ENCODE data around the gene PCID2. TPM values are rescaled to one million over a fixed set of nuclear protein-coding genes. Genes with fewer than 3 reads are reported as not detected.

The PCID2 gene
- total and polyA plus RNA-seq, 2 donors (not counting 1 experiment from before 2014, with no cell fraction given): 52.2 to 61.1 TPM

DNA sequence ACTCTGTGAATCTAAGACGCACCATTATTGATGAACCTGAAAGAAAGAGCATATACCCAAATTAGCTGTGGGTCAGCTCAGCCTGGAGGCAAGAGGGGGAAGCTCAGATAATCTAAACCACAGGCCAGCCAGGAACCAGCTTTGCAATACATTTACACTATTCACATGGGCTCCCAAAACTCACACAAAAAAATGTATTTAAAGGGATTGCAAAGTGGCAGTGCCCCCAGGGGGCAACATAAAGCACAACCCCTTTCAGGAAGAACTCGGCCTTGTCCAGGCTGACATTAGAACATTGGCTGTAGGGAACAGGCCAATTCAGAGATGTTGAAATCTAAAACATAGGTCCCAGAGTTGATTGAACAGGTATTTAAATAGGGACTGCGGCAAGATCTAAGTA lies 53.3 kb downstream of the PCID2 start:
- peaks cover 0 to 13% (median 0%) of the 10 kb centered on the region in 3 donors for H3K9me3 ChIP-seq (ENCODE audit: control extremely low read depth in 1 of 3, control insufficient read depth in 2 of 3, insufficient read depth in 1 of 3, low read length in 2 of 3)
- TF ChIP-seq, protein P1, sequence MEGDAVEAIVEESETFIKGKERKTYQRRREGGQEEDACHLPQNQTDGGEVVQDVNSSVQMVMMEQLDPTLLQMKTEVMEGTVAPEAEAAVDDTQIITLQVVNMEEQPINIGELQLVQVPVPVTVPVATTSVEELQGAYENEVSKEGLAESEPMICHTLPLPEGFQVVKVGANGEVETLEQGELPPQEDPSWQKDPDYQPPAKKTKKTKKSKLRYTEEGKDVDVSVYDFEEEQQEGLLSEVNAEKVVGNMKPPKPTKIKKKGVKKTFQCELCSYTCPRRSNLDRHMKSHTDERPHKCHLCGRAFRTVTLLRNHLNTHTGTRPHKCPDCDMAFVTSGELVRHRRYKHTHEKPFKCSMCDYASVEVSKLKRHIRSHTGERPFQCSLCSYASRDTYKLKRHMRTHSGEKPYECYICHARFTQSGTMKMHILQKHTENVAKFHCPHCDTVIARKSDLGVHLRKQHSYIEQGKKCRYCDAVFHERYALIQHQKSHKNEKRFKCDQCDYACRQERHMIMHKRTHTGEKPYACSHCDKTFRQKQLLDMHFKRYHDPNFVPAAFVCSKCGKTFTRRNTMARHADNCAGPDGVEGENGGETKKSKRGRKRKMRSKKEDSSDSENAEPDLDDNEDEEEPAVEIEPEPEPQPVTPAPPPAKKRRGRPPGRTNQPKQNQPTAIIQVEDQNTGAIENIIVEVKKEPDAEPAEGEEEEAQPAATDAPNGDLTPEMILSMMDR (IDR thresholded peaks at IDR 0.05): no peak
- TF ChIP-seq EZH2 (IDR thresholded peaks at IDR 0.05; ENCODE audit: borderline replicate concordance, insufficient read depth, low read depth, low read length, poor library complexity, severe bottlenecking): no peak
- H3K27ac ChIP-seq (ENCODE audit: low read length in 2 of 2): no peak overlapping the region
- ChIA-PET POLR2A (no interaction called here), CTCF (no interaction called here)
- H4K20me1 ChIP-seq (ENCODE audit: control insufficient read depth, insufficient read depth, low read length, poor library complexity, severe bottlenecking): no peaks in the 10 kb centered on the region
- peaks cover 22 to 25% of the 10 kb centered on the region in 2 donors for H3K4me1 ChIP-seq (ENCODE audit: control insufficient read depth in 2 of 2, insufficient read depth in 2 of 2, low read length in 2 of 2)
- H3K4me1 Mint-ChIP-seq: peaks cover 19% of the 10 kb centered on the region
- intact Hi-C loops (cut with micrococcal nuclease): loop anchor here (1.0 kb wide), 1 partner anchor 52 kb away; no protein-coding TSS in a partner anchor
- H3K27me3 ChIP-seq (replicated peaks in 1 of 4; ENCODE audit: control extremely low read depth in 1 of 4, control insufficient read depth in 3 of 4, insufficient read depth in 4 of 4, low read length in 3 of 4): peaks cover 0 to 49% (median 10%) of the 10 kb centered on the region in 4 experiments
- no peak overlapping the region for H3K9ac ChIP-seq (ENCODE audit: low read length)
- H3K27me3 Mint-ChIP-seq: peaks cover 11% of the 10 kb centered on the region
- WGBS (ENCODE audit: insufficient coverage): 74% methylated on average over 2 of the region's 3 CpGs
- H2AFZ ChIP-seq (ENCODE audit: insufficient read depth, low read depth, low read length, poor library complexity, severe bottlenecking): peak overlapping the region; percentile 76
- no peak overlapping the region for H3K4me2 ChIP-seq (replicated peaks; ENCODE audit: low read depth, low read length, poor library complexity, severe bottlenecking)
- peaks cover 3% of the 10 kb centered on the region for H3K9me3 Mint-ChIP-seq (ENCODE audit: insufficient read depth)
- H3K36me3 ChIP-seq (replicated peaks in 1 of 2; ENCODE audit: control extremely low read depth in 1 of 2, control insufficient read depth in 1 of 2, extremely low read depth in 1 of 2, insufficient read depth in 2 of 2, low read length in 1 of 2): no peaks in the 10 kb centered on the region
- ATAC-seq (ENCODE audit: low read depth): no peak
- no peak overlapping the region for H3K4me3 ChIP-seq (ENCODE audit: control extremely low read depth in 1 of 5, extremely low read depth in 1 of 5, insufficient read depth in 1 of 5, low read depth in 2 of 5, low read length in 4 of 5)
- H3K27ac Mint-ChIP-seq: no peak overlapping the region
- H3K79me2 ChIP-seq (ENCODE audit: control insufficient read depth, insufficient read depth, low read length): no peaks in the 10 kb centered on the region
- peak overlapping the region; percentile 32 for H3K4me3 Mint-ChIP-seq
- no peak for DNase-seq
